Measurements from ENCODE around the gene SLC9A4.

Gene SLC9A4

DNA sequence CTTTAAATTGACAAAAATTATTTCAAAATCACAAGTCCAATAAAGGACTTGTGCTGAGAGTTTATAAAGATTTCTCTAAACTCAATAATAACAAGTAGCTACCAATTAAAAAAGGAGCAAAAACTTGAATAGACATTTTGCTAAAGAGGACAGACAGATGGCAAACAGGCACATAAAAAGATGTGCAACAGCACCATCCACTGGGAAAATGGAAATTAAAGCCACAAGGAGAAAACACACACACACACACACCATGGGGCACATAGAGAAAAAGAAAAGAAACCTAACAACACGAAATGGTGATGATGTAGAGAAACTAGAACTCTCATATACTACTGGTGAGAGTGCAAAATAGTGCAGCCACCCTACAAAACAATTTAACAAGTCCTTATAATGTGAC, 12.6 kb upstream of the SLC9A4 start:
- no peak for DNase-seq

- no peak for DNase-seq
These were observed 11.8 kb upstream of the SLC9A4 start for GRCh38 chr2:102461188-102461587.

GRCh38 chr2:102463160-102463559, 9.9 kb upstream of the SLC9A4 start:
- DNase-seq, result no peak

DNA sequence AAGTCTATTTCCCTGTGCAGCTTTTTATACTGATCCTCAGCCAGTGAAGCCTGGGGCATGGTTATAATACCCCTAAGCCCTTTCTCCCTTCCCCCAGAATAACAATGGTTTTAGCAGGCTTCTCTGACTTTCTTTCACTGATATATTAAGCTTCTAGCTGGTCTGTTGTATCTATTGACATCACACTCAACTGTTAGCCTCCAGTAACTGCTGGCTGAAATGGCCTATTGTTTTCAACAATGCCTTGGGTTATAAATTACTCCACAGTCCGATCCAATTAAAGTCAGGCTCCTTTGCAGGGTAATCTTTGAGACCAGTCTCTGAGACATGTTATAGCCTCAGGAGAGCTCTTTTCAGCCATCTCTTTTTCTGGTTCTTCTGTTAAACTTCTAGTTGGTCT, 2.9 kb upstream of the SLC9A4 start:
- DNase-seq, result no peak

GRCh38 chr2:102473631-102474030, 605 bp downstream of the SLC9A4 start:
- DNase-seq, result no peak

- no peak for DNase-seq
These were observed 1.8 kb downstream of the SLC9A4 start for GRCh38 chr2:102474785-102475184.

GRCh38 chr2:102478686-102479470, 5.9 kb downstream of the SLC9A4 start:
- DNase-seq, result no peak

GRCh38 chr2:102480285-102481195, 7.5 kb downstream of the SLC9A4 start:
- DNase-seq, result no peak

DNA sequence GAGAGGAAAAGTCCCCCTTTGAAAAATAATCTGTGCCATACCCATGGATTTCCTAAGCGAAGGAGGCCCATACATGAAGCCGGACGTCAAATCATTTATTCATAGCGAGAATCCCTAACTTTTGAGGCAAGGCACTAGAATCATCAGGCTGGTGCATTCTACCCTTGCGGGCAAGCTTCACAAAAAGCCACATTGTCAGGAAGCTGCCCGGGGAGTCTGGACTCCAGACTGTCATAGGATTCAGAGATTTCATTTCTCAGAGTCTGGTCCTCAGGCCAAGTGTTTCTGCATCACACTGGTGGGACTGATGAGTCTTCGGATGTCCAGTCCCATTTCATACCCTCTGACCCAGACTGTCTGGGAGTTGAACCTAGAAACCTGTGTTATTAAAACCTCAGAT, 8.9 kb downstream of the SLC9A4 start:
- no peak for DNase-seq

DNA sequence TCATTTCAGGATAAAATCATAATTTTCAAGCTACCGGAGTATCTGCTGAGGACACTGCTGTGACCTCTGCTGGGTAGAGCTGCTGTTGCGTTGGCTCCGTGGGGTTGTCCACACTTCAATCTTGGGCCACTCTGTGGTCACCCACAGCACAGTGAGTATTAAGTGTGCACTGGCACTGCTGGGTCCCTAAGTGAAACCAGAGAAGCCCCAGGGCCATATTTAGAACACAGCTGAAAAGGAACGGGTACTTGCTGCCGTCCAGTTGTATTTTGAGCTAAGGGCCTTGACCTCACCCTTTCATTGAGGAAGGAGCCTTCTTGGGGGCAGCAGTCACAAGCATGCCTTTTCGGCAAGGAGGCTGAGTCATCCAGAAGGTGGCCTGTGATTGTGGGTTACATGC, 10.1 kb downstream of the SLC9A4 start:
- no peak for DNase-seq

DNA sequence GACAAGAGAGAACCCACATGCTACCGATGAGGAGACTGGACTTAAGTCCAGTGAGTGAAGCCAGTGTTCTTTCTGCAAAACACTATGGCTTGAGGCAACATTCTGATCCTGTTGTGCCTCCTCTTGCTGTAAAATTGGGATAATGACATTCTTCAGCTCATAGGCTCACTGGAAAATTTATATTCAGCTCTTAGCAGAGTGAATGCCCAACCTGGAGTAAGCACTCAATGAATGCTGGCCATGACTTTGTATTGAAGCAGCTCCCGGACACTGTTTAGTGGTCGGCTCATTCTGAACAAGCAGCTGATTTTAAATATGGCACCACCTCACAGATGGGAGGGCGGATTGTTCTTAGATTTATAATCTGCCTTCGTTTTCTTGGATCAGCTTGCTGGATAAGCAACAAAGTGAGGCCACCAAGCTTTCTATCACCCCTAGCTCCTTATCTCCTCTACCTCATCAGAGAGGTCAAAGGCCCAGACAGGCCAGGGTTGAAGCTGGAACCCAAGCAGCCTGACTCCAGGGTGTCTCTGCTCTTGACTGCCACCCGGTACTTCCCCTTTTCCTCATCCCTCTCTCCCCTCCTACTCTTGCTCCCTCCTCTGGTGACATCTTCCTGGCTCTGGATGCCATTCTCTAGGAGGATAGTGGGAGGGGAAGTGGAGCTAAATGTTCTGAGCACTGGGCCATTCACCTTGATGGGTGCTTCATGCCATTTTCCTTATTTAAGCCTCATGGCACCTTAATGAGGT, 11.5 kb downstream of the SLC9A4 start:
- no peak for DNase-seq

GRCh38 chr2:102485147-102485785, 12.2 kb downstream of the SLC9A4 start:
- DNase-seq, result no peak

DNA sequence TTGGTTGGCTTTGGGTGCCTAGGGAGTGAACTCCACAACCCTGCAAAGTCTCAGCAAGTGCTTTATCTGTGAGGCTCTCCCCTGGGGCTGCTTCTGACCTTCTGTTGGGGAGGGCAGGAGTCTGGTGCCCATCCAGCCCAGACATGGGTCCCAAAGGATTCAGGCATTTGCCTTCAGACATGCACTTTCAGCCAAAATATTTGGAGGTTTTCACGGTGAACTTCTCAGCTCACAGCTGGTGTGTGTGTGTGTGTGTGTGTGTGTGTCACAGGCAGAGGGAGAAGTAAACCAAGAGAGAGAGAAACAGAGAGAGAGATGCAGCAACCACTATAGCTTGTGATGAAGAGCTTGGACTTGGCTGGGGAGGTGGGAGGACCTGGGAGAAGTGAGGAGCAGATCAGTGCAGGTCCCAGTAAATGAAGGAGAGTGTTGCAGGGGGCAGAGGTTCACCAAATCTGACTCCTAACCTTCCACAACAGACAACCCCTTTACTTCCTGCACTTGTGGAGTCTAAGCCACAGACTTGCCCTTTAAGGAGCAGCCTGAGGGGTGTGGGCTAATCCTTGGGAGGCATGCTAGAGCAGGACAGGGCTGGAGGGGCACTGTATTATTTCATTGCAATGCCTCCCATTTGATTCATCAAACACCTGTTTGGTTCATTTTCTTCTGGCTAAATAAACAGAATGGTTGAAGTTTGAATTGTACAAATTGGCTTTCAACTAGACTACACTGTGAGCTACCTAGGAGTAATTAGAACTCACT, 14.1 kb downstream of the SLC9A4 start:
- no peak for DNase-seq

DNA sequence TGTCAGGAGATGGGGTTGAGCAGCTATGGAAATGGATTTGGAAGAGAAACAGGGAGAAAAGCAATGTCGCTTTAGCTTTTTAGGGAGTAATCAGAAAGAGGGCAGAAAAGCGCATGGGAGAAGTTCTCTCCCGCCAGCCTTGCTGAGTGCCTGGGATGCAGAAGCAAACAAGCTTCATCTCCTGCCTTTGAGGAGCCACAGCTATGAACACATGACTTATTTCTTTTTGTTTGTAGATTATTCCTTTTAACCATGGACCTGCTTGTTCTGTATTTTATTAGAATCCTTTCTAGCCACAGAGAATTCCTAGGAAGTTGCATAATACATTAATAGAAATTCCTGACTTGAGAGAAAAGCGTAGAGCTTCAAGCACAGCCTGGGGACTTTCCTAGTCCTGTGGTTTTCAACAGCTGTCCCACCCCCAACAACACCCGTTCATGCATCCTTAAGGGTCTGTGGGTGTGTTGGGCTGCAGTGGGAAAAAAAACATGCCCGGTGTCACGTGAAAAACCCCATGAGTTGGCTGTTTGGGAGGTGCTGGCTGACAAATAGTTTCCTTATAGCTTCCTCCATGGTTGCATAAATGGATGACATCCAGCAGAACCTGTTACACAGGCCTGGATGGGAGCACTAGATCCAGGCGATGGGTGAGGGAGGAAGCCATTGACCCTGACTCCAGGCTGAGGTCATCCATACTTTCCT, 14.9 kb downstream of the SLC9A4 start:
- DNase-seq, result no peak

GRCh38 chr2:102489646-102490045, 16.6 kb downstream of the SLC9A4 start:
- no peak for DNase-seq

DNA sequence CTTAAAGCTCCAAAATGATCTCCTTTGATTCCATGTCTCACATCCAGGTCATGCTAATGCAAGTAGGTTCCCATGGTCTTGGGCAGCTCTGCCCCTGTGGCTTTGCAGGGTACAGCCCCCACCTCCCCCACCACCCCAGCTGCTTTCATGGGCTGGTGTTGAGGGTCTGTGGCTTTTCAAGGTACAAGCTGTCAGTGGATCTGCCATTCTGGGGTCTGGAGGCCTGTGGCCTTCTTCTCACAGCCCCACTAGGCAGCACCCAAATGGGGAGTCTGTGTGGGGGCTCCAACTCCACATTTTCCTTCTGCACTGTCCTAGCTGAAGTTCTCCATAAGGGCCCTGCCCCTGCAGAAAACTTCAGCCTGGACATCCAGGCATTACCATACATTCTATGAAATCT, 19.0 kb downstream of the SLC9A4 start:
- no peak for DNase-seq

DNA sequence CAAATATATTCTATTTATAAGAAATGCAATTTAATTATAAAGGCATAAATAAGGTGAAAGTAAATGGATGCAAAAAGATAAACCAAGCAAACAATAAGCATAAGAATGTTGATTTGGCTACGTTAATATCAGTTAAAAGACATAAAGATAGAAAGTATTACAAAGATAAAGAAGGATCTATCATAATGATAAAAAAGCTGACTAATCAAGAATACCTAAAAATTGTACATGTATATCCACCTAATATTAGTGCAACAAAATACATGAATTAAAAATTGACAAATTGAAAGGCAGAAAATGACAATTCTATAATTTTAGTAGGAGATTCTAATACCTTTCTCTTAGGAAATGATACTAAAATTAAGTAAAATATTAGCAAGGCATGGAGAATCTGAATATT, 21.5 kb downstream of the SLC9A4 start:
- DNase-seq, result no peak

DNA sequence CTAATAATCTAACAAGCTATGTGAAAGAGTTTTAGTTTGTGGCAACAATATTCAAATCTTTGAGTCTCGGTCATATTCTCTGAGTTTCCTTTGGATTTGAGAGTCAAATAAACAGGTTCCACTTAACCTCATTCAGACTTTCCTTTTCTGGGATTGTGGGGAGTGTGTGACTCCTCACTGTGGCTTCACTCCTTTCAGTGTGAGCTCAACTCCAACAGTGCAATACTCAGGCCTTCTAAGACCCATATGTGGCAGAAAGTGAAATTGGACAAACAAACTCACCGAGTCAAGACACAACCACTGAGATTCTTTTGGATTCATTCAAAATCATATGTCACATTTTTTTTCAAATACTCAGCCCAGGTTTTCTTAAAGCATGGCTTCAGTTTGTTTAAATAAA, 25.4 kb downstream of the SLC9A4 start:
- no peak for DNase-seq

DNA sequence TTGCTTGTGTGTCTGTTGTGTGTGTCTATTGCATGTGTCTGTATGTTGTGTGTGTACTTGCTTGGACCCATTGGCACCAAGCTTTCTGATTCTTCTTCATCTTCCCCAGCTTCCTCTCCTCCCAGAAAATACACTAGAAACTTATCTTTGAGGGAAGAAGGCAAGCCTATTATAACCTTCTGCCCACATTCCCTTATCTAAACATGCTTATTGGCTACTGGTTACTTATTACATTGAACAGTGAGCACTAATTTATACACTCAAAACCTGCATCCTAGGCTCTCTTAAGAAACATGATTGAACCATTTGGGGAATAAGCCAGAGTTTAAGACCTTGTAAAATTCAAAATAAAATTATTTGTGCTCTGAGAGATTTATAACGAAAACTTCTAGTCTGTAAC, 26.5 kb downstream of the SLC9A4 start:
- DNase-seq, result no peak

DNA sequence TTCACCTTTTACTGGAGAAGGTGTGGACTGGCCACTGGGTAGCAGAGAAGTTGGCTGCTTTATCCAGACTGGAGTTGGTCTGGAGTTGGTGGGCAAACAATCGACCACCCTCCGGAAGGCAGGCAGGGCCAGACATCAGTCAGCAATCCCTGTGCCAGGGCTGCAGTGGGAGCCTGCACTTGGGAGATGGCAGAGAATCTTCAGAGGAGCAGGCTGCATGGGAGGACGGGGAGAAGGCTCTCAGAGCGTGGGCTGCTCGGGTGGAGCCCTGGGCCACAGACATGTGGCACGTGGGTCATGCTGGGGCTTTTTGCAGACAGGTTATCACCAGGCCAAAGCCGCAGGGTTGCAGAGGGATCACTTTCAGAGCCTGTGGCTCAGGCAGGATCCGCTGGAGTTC, 29.6 kb downstream of the SLC9A4 start:
- no peak for DNase-seq

DNA sequence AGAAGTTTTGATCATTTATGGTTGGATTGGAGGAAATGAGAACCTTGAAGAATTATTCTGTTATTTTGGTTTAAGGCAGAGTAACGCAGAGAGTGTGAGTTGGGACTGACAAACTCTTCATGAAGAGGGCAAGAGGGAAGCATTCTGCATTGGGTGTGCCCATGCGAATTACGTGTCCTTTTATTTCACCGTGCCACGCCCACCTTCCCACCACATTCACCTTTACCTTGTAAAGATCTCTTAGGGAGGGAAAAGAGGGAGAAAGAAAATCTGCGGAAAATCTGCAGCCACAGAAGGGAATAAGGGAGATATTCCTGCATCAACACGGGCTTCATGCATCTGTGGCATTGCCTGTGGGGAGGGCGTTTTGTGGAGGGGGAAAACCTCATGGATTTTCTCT, 31.8 kb downstream of the SLC9A4 start:
- no peak for DNase-seq

GRCh38 chr2:102505290-102505689, 32.3 kb downstream of the SLC9A4 start:
- no peak for DNase-seq
